Ramos (cell line): ENCODE results near the gene BTNL9.
"Not testable (repeated sequence)": the region's sequence is repeated elsewhere in the genome, so short reads cannot be mapped to it uniquely, and the experiment has no call there.

ENCODE experiments used
- in situ Hi-C: fragments of 300-500 bp; cut with MboI; formaldehyde crosslinking; loops from one replicate; pipeline ENCODE4 v1.14.3; 2022; ENCODE audit warnings: low sequenced_read_pairs; ENCODE audit not compliant: unreplicated experiment

BTNL9 gene

GRCh38 chr5:181097383-181097753 is 57.3 kb downstream of the BTNL9 start:
- in situ Hi-C loops: not testable (repeated sequence)

GRCh38 chr5:181097759-181098491 is 57.9 kb downstream of the BTNL9 start:
- in situ Hi-C loops: not testable (repeated sequence)

DNA sequence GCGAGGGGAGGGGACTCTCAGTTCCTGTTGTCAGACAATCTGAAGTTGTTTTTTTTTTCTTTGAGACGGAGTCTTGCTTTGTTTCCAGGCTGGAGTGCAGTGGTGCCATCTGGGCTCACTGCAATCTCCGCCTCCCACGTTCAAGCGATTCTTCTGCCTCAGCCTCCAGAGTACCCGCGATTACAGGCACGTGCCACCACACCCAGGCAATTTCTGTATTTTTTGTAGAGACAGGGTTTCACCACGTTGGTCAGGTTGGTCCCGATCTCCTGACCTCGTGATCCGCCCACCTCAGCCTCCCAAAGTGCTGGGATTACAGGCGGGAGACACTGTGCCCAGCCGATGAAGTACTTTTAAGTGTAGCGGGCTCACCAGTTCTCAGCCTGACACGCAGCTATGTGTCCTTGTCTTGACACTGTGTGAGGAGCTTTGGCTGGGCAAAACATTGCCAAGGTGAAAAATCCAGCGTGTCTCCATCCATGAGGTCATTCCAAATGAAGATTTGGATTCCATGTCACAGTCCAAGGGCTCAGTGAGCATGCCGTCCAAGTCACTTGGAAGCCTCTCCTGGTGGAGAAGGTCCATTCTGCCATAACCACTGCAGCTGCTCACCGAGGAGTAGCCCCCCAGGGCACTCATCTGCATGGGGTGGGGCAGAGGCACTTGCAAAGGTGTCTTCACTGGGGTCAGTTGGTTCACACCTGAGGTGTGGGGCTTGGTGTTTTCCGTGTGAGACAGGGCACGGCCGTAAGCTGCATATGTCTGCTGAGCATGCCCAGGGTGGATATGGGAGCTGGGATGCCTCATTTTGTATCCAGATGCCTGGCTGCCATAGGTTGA is 58.9 kb downstream of the BTNL9 start:
- in situ Hi-C loops: no loop called here

DNA sequence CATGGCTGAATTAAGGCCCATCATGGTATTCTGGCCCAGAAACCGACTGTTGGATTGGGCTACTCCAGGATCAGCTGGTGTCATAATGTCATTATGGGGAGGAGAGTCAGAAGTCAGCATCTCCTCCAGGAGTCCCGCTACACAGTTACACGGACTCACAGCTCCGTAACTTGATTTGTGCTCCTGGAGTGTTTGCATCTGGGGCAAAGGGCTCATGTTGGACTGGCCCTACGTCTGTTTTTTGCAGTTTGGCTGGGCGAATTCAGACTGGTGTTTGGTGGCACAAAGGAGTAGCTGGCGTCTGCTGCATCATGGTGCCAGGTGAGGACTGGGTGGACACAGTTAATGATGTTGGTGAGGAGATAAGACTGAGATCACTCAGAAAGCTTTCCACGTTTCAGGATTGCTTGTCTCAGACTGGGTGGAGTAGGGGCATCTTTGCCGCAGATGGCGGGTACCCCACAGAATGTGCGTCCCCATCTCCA is 59.6 kb downstream of the BTNL9 start:
- in situ Hi-C loops: no loop called here

- in situ Hi-C loops: no loop called here
Observed at GRCh38 chr5:181100121-181100875, 60.2 kb downstream of the BTNL9 start.

DNA sequence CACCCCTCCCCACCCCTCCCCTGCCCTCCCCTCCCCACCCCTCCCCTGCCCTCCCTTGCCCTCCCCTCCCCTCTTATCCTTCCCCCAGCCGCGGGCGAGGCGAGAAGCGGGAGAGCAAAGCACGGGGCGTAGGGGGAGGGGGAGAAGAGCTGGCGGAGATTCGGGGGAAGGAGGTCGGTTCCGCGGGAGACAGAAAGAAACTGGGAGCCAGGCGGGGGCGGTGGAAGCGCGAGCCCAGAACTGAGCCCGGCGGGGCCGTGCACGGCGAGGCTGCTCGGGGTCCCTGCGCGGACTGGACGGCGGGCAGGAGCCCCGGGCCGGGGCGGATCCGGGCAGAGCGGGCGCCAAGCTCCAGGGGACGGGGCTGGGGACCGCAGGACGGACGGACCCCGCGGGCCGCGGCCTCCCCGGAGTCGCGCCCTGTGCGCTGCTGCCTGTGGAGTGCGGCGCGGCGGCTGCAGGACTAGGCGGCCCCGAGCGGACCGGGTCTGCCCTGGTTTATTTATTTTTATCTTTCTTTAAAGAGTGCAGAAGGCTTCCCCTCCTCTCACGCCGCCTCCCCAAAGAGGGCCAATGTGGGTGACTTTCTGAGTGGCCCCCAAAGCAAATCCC is 61.1 kb downstream of the BTNL9 start:
- in situ Hi-C loops: not testable (repeated sequence)

- in situ Hi-C loops: not testable (repeated sequence)
Observed at GRCh38 chr5:181101930-181102674, 62.0 kb downstream of the BTNL9 start.

GRCh38 chr5:181104259-181104568 is 64.1 kb downstream of the BTNL9 start:
- in situ Hi-C loops: not testable (repeated sequence)

DNA sequence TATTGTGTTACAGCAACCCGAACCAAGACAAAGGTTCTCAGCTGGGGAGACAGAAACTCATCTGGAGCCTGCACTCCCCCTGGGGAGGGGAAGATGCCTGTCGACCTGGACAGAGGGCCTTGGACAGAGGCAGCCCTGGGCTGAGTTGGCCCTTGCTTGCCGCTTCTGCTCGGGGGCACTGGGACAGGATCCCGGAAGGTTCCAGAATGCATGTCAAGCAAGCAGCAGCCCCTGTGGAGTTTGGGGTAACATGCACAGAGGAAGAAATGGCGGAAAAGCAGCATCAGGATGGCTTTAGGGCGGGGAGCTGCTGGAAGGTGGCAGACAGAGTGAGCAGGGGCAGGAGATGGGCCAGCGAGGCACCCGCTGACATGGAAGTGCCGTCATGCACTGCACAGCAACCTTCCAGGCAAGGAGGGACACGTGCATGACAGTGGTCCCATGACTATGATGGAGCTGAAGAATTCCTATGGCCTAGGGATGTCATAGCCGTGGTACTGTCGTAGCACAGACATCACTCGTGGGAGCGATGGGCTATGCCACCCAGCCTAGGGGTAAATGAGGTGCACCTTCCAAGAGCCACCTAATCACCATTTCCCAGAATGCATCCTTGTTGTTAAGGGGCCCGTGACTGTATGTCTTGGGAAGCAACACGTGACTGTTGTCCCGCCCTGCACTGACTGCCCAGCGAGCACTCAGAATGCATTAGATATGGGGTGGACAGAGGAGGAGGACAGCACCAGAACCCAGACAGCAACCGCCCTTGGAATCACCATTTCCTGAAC is 64.7 kb downstream of the BTNL9 start:
- in situ Hi-C loops: not testable (repeated sequence)

DNA sequence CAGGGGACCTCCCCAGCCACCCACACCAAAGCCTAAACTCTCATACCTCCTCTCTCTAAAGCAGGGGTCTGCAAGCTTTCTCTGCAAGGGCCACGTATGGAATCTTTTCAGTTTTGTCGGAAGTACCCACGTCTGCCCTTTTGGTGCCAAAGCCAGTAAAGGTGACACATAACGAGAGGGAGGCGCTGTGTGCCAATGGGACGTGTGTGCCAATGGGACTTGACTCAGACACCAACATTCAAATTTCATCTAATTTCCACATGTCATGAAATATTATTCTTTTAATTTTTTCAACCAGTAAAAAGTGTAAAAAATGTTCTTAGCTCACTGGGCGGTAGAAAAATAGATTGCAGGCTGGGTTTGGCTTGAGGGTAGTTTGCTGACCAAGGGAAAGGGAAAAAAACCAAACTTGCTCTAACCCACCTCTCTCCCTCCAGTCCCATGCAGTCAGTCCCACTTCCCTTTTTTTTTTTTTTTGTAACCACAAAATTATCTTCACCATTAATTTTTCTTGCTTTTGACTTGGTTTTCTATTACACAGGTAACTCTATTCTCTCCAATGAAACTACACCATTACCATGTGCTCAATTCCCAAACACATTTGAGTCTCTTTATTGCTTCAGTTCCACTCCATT is 65.4 kb downstream of the BTNL9 start:
- in situ Hi-C loops: no loop called here

DNA sequence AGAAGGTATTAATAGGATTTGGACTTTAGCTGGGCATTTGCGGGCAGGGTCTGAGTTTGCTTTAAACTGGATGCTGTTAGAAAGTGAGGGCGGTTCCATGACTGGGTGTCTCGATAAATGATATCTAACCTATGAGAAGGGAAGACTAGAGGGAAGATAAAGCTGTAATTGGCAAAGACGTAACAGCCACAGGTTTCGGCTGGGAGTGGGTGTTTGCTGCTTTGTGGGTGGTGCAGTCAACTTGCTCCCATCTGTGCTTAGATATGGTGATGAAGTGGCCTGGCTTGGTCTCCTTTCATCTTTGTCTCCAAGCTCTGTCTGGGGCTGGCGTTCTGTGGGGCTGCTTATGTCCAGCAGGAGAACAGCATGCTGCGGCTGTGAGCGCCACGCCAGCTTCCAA is 67.6 kb downstream of the BTNL9 start:
- in situ Hi-C loops: no loop called here

GRCh38 chr5:181108578-181109165 is 68.6 kb downstream of the BTNL9 start:
- in situ Hi-C loops: no loop called here

DNA sequence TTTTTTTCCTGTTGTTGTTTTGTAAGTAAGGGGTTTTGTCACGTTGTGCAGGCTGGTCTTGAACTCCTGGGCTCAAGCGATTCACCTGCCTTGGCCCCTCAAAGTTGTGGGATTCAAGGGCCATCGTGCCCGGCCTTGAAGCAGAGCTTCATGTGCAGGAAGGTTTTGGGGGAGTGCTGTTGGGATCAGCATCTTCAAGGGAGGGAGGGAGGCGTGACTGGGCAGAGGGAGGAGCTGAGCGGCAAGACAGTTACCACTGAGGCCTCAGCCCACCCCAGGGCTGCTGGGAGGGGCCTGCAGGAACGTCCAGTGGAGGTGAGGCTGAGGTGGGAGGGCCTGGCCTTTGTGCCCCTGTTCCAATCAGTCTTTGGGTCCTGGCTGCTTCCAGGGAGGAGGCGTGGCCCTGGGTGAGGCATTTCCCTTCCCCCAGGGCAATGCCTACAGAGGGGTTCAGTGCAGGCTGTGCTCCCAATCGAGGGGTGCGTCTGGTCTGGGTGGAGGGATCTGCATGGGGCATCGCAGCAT is 69.5 kb downstream of the BTNL9 start:
- in situ Hi-C loops: no loop called here

DNA sequence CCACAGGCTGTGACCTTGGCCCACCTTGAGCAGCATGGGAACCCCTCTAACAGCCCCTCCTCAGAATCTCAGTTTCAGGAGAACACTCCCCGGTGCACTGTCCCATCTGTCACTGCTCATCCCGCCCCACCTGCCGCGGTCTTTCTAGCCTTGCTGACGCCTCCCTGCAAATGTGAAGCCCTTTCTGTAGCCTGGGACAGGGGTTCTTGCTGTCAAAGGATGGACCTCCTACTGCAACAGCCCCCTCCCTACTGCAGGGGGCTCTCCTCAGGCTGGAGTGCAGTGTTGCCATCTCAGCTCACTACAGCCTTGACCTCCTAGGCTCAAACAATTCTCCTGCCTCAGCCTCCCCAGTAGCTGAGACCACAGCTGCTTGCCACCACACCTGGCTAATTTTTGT is 70.9 kb downstream of the BTNL9 start:
- in situ Hi-C loops: no loop called here
